ENCODE measurements around the gene GLYR1.

Gene GLYR1

DNA sequence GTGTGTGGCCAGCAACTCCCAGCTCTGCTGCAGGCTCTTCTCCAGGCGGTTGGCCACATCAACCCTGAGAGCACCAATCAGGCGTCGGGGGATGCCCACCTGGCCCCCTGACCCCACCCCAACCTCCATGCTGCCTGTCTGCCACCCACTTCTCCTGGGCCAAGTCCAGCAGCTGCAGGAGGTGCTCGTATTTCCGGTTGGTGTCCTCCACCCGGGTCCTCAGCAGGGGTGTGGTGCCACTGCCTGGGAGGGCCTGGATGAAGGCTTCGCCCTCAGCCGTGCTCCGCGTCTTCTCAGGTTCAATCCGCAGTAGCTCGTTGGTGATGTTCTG is 44.8 kb upstream of the GLYR1 start:
- no peaks in the 10 kb centered on the region for H3F3A ChIP-seq (ENCODE audit: insufficient read depth, low read length)
- H3K9ac ChIP-seq (ENCODE audit: low read length) = no peak overlapping the region
- no peaks in the 10 kb centered on the region for H3K9me3 ChIP-seq (ENCODE audit: low read length)
- no peaks in the 10 kb centered on the region for H4K20me1 ChIP-seq (ENCODE audit: insufficient read depth, low read length)
- H3K4me1 ChIP-seq (ENCODE audit: insufficient read depth, low read length, severe bottlenecking) = no peaks in the 10 kb centered on the region
- TF ChIP-seq, protein P1, sequence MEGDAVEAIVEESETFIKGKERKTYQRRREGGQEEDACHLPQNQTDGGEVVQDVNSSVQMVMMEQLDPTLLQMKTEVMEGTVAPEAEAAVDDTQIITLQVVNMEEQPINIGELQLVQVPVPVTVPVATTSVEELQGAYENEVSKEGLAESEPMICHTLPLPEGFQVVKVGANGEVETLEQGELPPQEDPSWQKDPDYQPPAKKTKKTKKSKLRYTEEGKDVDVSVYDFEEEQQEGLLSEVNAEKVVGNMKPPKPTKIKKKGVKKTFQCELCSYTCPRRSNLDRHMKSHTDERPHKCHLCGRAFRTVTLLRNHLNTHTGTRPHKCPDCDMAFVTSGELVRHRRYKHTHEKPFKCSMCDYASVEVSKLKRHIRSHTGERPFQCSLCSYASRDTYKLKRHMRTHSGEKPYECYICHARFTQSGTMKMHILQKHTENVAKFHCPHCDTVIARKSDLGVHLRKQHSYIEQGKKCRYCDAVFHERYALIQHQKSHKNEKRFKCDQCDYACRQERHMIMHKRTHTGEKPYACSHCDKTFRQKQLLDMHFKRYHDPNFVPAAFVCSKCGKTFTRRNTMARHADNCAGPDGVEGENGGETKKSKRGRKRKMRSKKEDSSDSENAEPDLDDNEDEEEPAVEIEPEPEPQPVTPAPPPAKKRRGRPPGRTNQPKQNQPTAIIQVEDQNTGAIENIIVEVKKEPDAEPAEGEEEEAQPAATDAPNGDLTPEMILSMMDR (IDR thresholded peaks at IDR 0.05; ENCODE audit: low read length) = no peak
- TF ChIP-seq EZH2 (IDR thresholded peaks at IDR 0.05; ENCODE audit: borderline replicate concordance, low read length) = no peak
- H3K4me2 ChIP-seq (ENCODE audit: low read length) = no peak overlapping the region
- H2AFZ ChIP-seq (ENCODE audit: low read length) = no peak overlapping the region
- H3K36me3 ChIP-seq (ENCODE audit: insufficient read depth, low read length) = no peaks in the 10 kb centered on the region
- no peaks in the 10 kb centered on the region for H3K79me2 ChIP-seq (ENCODE audit: insufficient read depth, low read length)
- no peak overlapping the region for H3K4me3 ChIP-seq (ENCODE audit: low read depth, low read length, poor library complexity, severe bottlenecking)
- H3K27me3 ChIP-seq (ENCODE audit: insufficient read depth, low read length) = no peaks in the 10 kb centered on the region
- no peak overlapping the region for H3K27ac ChIP-seq (ENCODE audit: low read depth, low read length, poor library complexity, severe bottlenecking)
- H3K9me2 ChIP-seq (ENCODE audit: low read depth, low read length) = no peaks in the 10 kb centered on the region

DNA sequence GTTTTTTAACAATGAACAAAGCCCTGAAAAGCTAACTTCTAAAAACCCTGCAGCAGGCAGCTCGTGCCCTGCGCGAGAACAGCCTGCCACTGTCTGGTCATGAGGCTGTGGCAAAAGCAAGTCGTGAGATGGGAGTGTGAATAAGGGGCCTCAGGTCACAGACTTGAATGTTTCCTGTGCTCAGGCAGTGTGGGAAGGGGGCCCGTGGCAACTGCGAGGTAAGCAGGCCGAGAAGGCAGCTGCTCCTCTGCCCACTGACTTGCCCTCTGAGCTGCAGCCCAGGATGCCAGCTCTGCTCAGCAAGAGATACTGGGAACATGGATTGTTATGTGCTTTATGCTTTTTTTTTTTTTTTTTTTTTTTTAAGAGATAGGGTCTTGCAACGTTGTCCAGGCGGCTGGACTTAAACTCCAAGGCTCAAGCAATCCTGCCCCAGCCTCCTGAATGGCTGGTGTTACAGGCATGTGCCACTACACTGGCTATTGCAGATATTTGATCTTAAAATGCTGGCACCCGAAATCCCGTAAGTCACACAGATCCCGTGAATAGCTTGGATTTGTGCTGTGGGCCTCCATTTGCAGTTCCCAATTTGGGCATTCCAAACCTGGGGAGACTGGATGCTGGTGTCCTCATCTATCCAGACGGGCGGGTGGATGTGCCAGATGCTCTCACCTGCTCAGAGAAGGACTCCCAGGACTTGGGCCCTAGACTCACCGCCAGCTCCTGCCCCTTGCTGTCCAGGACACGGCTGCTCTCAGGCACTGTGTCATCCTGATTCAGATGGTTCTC is 44.2 kb upstream of the GLYR1 start:
- no peaks in the 10 kb centered on the region for H3K9me3 ChIP-seq (ENCODE audit: low read length)
- no peaks in the 10 kb centered on the region for H3K79me2 ChIP-seq (ENCODE audit: insufficient read depth, low read length)
- no peak overlapping the region for H3K27ac ChIP-seq (ENCODE audit: low read depth, low read length, poor library complexity, severe bottlenecking)
- no peak overlapping the region for H3K9ac ChIP-seq (ENCODE audit: low read length)
- no peaks in the 10 kb centered on the region for H3K9me2 ChIP-seq (ENCODE audit: low read depth, low read length)
- no peak overlapping the region for H2AFZ ChIP-seq (ENCODE audit: low read length)
- H4K20me1 ChIP-seq (ENCODE audit: insufficient read depth, low read length) = no peaks in the 10 kb centered on the region
- no peaks in the 10 kb centered on the region for H3F3A ChIP-seq (ENCODE audit: insufficient read depth, low read length)
- TF ChIP-seq EZH2 (IDR thresholded peaks at IDR 0.05; ENCODE audit: borderline replicate concordance, low read length) = no peak
- no peak overlapping the region for H3K4me3 ChIP-seq (ENCODE audit: low read depth, low read length, poor library complexity, severe bottlenecking)
- H3K27me3 ChIP-seq (ENCODE audit: insufficient read depth, low read length) = no peaks in the 10 kb centered on the region
- H3K4me2 ChIP-seq (ENCODE audit: low read length) = no peak overlapping the region
- peaks cover under 1% of the 10 kb centered on the region; the same call in 1 of the 2 replicates for H3K36me3 ChIP-seq (ENCODE audit: insufficient read depth, low read length)
- no peaks in the 10 kb centered on the region for H3K4me1 ChIP-seq (ENCODE audit: insufficient read depth, low read length, severe bottlenecking)

DNA sequence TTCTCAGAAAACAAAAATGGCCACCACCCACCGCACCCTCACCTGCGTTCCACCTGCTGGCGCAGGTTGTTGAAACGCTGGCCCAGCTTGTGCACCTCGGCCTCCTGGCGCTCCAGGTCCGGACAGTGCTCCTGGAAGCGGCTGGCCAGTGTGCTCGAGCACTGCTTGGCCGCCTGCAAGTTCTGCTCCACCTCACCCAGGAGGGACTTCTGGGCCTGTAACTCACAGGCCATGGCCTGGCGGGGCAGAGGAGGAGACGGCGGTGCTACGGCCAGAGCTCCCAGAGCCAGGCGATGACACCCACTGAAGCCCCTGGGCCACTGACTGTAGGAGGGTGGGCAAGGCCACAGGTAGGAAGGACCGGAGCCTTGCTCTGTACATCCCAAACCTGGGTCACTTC is 43.6 kb upstream of the GLYR1 start:
- Histone ChIP-seq H3K4me3 (ENCODE audit: low read depth, low read length, poor library complexity, severe bottlenecking) (no peak overlapping the region), H3F3A (ENCODE audit: insufficient read depth, low read length) (no peaks in the 10 kb centered on the region), H3K27ac (ENCODE audit: low read depth, low read length, poor library complexity, severe bottlenecking) (no peak overlapping the region), H3K79me2 (ENCODE audit: insufficient read depth, low read length) (no peaks in the 10 kb centered on the region), H3K27me3 (ENCODE audit: insufficient read depth, low read length) (no peaks in the 10 kb centered on the region), H3K4me1 (ENCODE audit: insufficient read depth, low read length, severe bottlenecking) (no peaks in the 10 kb centered on the region), H3K36me3 (ENCODE audit: insufficient read depth, low read length) (peaks cover 7% of the 10 kb centered on the region; the same call in 1 of the 2 replicates), H3K9ac (ENCODE audit: low read length) (no peak overlapping the region), H3K4me2 (ENCODE audit: low read length) (no peak overlapping the region), H4K20me1 (ENCODE audit: insufficient read depth, low read length) (no peaks in the 10 kb centered on the region), H3K9me3 (ENCODE audit: low read length) (no peaks in the 10 kb centered on the region), H3K9me2 (ENCODE audit: low read depth, low read length) (no peaks in the 10 kb centered on the region), H2AFZ (ENCODE audit: low read length) (no peak overlapping the region)
- TF ChIP-seq EZH2 (IDR thresholded peaks at IDR 0.05; ENCODE audit: borderline replicate concordance, low read length) = no peak
- TF ChIP-seq, protein P1 (IDR thresholded peaks at IDR 0.05; ENCODE audit: low read length) = no peak

DNA sequence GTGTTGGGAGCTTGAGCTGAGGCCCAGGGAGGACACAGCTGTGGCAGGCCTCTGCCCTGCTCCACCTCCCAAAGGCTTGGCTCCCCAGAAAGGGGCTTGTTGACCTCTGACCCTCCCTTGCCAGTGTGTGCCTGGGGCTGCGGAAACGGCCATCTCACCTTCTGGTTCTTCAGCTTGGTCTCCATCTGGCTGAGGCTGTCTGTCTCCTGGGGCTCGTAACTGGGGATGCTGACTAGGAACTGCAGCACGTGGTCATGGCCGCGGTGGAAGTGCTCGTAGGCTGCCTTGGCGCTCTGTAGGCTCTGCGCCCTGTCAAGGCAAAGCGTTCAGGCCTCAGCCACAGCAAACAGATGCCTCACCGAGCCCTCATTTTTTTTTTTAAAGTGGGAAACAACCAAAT is 42.9 kb upstream of the GLYR1 start:
- Histone ChIP-seq H3K79me2 (ENCODE audit: insufficient read depth, low read length) (no peaks in the 10 kb centered on the region), H3K9me2 (ENCODE audit: low read depth, low read length) (no peaks in the 10 kb centered on the region), H3K4me1 (ENCODE audit: insufficient read depth, low read length, severe bottlenecking) (no peaks in the 10 kb centered on the region), H3K4me3 (ENCODE audit: low read depth, low read length, poor library complexity, severe bottlenecking) (no peak overlapping the region), H3F3A (ENCODE audit: insufficient read depth, low read length) (no peaks in the 10 kb centered on the region), H3K9me3 (ENCODE audit: low read length) (no peaks in the 10 kb centered on the region), H3K4me2 (ENCODE audit: low read length) (no peak overlapping the region), H3K27me3 (ENCODE audit: insufficient read depth, low read length) (no peaks in the 10 kb centered on the region), H2AFZ (ENCODE audit: low read length) (no peak overlapping the region), H3K36me3 (ENCODE audit: insufficient read depth, low read length) (peaks cover 10% of the 10 kb centered on the region; the same call in 1 of the 2 replicates), H4K20me1 (ENCODE audit: insufficient read depth, low read length) (no peaks in the 10 kb centered on the region), H3K27ac (ENCODE audit: low read depth, low read length, poor library complexity, severe bottlenecking) (no peak overlapping the region), H3K9ac (ENCODE audit: low read length) (no peak overlapping the region)
- TF ChIP-seq, protein P1 (IDR thresholded peaks at IDR 0.05; ENCODE audit: low read length) = no peak
- TF ChIP-seq EZH2 (IDR thresholded peaks at IDR 0.05; ENCODE audit: borderline replicate concordance, low read length) = no peak

Data from OCI-LY1 (cell line).